Measurements from ENCODE around the gene DZIP1L.

DNA sequence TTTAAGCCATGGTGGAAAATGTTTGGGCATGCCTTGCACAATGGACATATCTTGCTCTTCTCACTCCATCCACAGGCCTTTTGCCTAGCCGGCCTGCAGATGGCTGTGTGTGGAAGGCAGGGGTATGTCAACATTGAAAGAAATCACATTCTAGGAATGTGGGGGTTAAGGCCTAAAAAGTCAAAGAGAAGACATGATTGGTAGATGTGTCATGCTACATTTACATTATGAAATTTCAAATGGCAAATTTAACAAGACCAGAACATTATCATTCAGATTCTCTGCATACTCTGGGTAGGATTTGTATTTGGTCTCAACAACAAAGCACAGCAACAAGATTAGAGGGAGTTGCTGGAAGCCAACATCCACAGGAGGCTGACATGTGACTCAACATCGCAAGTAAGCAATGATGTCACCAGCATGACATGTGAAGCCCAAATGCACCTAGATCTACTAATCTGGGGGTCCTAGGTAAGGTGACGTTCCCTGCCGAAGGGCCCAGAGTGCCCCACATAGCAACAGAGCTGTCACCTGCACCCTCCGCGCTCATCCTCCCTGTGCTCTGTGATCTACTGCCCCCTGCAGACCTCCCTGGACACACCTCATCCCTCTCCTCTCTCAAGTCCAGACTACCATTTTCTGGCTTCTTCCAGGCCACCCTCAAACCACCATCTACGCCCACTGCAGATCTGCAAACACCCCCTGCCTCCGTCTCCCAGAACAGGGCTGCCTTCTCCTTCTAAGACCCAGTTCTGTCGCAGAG is 66.1 kb downstream of the DZIP1L start:
- TF ChIP-seq, protein P1, sequence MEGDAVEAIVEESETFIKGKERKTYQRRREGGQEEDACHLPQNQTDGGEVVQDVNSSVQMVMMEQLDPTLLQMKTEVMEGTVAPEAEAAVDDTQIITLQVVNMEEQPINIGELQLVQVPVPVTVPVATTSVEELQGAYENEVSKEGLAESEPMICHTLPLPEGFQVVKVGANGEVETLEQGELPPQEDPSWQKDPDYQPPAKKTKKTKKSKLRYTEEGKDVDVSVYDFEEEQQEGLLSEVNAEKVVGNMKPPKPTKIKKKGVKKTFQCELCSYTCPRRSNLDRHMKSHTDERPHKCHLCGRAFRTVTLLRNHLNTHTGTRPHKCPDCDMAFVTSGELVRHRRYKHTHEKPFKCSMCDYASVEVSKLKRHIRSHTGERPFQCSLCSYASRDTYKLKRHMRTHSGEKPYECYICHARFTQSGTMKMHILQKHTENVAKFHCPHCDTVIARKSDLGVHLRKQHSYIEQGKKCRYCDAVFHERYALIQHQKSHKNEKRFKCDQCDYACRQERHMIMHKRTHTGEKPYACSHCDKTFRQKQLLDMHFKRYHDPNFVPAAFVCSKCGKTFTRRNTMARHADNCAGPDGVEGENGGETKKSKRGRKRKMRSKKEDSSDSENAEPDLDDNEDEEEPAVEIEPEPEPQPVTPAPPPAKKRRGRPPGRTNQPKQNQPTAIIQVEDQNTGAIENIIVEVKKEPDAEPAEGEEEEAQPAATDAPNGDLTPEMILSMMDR (IDR thresholded peaks at IDR 0.05; ENCODE audit: extremely low read depth in 1 of 2, insufficient read depth in 1 of 2, low read depth in 1 of 2, low read length in 2 of 2): no peak
- TF ChIP-seq, protein P2, sequence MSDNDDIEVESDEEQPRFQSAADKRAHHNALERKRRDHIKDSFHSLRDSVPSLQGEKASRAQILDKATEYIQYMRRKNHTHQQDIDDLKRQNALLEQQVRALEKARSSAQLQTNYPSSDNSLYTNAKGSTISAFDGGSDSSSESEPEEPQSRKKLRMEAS (IDR thresholded peaks at IDR 0.05; ENCODE audit: insufficient read depth, insufficient read length): no peak
- TF ChIP-seq EZH2 (IDR thresholded peaks at IDR 0.05; ENCODE audit: borderline replicate concordance, low read depth, low read length, severe bottlenecking): no peak
- no peak for TF ChIP-seq FOS (IDR thresholded peaks at IDR 0.05; ENCODE audit: borderline replicate concordance, insufficient read depth, low read length)
- no peak for TF ChIP-seq POLR2A (IDR thresholded peaks at IDR 0.05; ENCODE audit: low read depth, low read length)
- no peak for TF ChIP-seq POLR2AphosphoS5 (IDR thresholded peaks at IDR 0.05; ENCODE audit: insufficient read depth, low read depth, low read length)
- TF ChIP-seq JUN (IDR thresholded peaks at IDR 0.05; ENCODE audit: borderline replicate concordance, insufficient read depth, insufficient read length, low read depth): no peak

Measured in endothelial cell of umbilical vein (primary cell).